BE2C (cell line): ENCODE measurements around the gene TEC.

ENCODE experiments used
- DNase-seq: peaks from one replicate; pipeline ENCODE4 v3.0.0-alpha.2; 2020
- H3K27me3 ChIP-seq: fragments of 250-450 bp; sonication (Bioruptor Pico); 2 replicates; pipeline ENCODE4 v1.5.1; 2020; ENCODE audit warnings: mild to moderate bottlenecking
- H3K36me3 ChIP-seq: fragments of 250-450 bp; sonication (Bioruptor Pico); 2 replicates; pipeline ENCODE4 v1.5.1; 2020; ENCODE audit warnings: mild to moderate bottlenecking
- H3K4me1 ChIP-seq: fragments of 250-450 bp; sonication (Bioruptor Pico); 2 replicates; pipeline ENCODE4 v1.5.1; 2020
- H3K4me3 ChIP-seq: 2 replicates; pipeline ENCODE4 v1.5.1; 2011; ENCODE audit warnings: low read depth, low read length
- H3K9me3 ChIP-seq: fragments of 250-450 bp; sonication (Bioruptor Pico); 2 replicates; pipeline ENCODE4 v1.5.1; 2020
- TF ChIP-seq, protein P1 (sequence below): IDR thresholded peaks from 2 replicates; pipeline ENCODE4 v1.5.1; 2012; ENCODE audit warnings: mild to moderate bottlenecking, low read depth, low read length

The TEC gene

DNA sequence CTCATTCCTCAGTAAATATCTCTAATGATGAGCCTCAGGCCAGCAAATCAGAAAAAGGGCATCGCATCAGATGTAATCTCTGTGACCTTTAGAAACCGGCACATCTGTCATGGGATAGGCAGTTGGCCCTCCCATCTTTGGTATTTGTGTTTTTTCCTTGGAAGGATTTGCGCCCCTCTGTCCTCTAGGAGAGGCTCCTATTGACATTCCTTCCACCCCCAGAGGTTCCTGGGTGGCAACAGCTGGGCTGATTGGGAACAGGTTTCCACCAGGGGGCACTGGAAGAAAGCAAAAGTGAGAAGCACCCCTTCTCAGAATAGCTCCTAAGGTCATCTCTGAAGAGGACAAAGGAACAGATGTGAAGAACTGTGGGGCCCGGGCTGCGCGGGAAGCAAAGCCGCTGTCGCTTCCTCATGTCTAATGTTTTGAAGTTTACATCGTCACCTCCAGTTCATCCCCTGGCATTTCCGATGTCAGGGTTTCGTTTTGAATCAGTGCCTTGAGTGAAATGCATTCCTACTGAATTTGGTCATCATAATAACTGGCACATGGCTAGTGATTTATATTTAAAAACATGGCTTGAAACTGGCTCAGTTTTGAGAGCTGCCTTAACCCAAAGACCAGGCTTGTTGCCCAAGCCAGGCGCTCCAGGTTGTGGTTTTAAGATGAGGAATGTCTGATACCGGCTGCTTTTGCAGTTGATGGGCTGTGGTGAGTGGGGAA is 141.8 kb downstream of the TEC start:
- TF ChIP-seq, protein P1, sequence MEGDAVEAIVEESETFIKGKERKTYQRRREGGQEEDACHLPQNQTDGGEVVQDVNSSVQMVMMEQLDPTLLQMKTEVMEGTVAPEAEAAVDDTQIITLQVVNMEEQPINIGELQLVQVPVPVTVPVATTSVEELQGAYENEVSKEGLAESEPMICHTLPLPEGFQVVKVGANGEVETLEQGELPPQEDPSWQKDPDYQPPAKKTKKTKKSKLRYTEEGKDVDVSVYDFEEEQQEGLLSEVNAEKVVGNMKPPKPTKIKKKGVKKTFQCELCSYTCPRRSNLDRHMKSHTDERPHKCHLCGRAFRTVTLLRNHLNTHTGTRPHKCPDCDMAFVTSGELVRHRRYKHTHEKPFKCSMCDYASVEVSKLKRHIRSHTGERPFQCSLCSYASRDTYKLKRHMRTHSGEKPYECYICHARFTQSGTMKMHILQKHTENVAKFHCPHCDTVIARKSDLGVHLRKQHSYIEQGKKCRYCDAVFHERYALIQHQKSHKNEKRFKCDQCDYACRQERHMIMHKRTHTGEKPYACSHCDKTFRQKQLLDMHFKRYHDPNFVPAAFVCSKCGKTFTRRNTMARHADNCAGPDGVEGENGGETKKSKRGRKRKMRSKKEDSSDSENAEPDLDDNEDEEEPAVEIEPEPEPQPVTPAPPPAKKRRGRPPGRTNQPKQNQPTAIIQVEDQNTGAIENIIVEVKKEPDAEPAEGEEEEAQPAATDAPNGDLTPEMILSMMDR: peak; percentile 80
- no peaks in the 10 kb centered on the region; the same call in 1 of the 2 replicates for H3K4me1 ChIP-seq
- H3K9me3 ChIP-seq: no peaks in the 10 kb centered on the region
- DNase-seq: peak; percentile 67
- no peaks in the 10 kb centered on the region for H3K36me3 ChIP-seq
- H3K27me3 ChIP-seq: peaks cover 11% of the 10 kb centered on the region
- H3K4me3 ChIP-seq: no peak overlapping the region

DNA sequence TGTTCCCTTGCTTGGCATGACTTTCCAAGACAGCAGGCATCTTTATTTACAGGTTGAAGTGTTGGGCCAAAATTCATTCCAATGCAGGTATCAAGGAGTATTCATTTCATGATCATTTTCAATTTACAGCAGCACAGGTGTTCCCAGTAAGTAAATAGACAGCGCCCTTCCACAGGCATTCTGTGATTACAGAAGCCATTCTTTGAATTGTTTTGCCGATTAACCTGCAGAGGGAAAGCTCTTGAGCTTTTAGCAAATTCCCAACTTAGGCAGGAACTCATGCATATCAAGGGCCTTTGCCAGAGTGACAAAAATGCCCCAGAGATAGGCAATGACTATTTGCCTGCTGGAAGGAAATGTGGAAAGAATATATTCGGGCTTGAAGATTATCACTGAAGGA is 142.4 kb downstream of the TEC start:
- H3K4me3 ChIP-seq: no peak overlapping the region
- no peak for DNase-seq
- TF ChIP-seq, protein P1: no peak

GRCh38 chr4:48126621-48127020 is 143.0 kb downstream of the TEC start:
- H3K4me1 ChIP-seq: no peaks in the 10 kb centered on the region; the same call in 1 of the 2 replicates
- DNase-seq: no peak
- no peaks in the 10 kb centered on the region for H3K36me3 ChIP-seq
- H3K9me3 ChIP-seq: no peaks in the 10 kb centered on the region
- H3K4me3 ChIP-seq: no peak overlapping the region
- TF ChIP-seq, protein P1: no peak
- H3K27me3 ChIP-seq: peaks cover 15% of the 10 kb centered on the region

More for the DNA sequence above, 142.4 kb downstream of the TEC start:
- H3K9me3 ChIP-seq: no peaks in the 10 kb centered on the region
- H3K36me3 ChIP-seq: no peaks in the 10 kb centered on the region
- no peaks in the 10 kb centered on the region; the same call in 1 of the 2 replicates for H3K4me1 ChIP-seq
- peaks cover 15% of the 10 kb centered on the region for H3K27me3 ChIP-seq

DNA sequence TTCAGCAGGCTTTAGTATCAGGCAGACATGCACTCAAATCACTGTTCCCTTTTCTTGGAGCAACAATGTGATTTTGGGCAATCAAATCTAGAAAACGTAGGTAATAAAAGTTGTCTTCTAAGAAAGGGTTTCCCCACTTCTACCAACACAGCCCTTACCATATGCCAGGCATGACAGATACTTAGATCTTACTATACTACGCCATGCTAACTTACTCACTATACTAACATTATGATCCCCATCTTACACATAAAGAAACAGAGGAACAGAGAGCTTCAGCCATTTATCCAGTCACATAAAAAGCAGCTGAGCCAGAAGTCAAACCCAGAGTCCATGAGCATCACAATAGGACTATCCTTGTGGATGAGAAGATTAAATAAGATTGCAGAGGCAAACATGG is 144.8 kb downstream of the TEC start:
- no peak for DNase-seq
- Histone ChIP-seq H3K4me3 (no peak overlapping the region), H3K9me3 (no peaks in the 10 kb centered on the region), H3K36me3 (no peaks in the 10 kb centered on the region), H3K4me1 (no peaks in the 10 kb centered on the region; the same call in 1 of the 2 replicates), H3K27me3 (peaks cover 15% of the 10 kb centered on the region)
- TF ChIP-seq, protein P1: no peak

DNA sequence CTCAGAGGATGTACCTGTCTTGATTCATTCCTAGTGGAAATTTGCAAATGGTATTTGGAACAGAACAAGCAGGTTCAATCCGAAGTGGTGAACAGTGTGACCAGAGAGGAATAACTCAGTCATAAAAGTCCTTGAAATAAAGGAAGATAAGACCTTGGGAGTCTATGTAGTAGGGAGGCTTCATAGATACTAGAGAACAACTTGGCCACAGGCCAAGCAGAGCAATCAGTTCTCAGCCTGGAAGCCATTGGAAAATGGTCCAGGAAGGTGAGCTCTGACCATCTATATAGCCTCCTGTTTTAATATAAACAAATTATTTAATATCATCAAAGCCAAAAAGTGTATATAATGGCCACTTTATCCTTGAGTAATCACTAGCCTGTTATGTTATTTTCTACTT is 146.9 kb downstream of the TEC start:
- no peaks in the 10 kb centered on the region for H3K9me3 ChIP-seq
- TF ChIP-seq, protein P1: no peak
- no peaks in the 10 kb centered on the region for H3K36me3 ChIP-seq
- no peak for DNase-seq
- peaks cover 15% of the 10 kb centered on the region for H3K27me3 ChIP-seq
- H3K4me3 ChIP-seq: no peak overlapping the region
- H3K4me1 ChIP-seq: no peaks in the 10 kb centered on the region

GRCh38 chr4:48121180-48121579 is 148.5 kb downstream of the TEC start:
- Histone ChIP-seq H3K9me3 (no peaks in the 10 kb centered on the region), H3K4me1 (no peaks in the 10 kb centered on the region), H3K36me3 (no peaks in the 10 kb centered on the region), H3K27me3 (peaks cover 15% of the 10 kb centered on the region), H3K4me3 (no peak overlapping the region)
- TF ChIP-seq, protein P1: no peak
- no peak for DNase-seq
